ENCODE results near the gene AQP12B.

- no peak for TF ChIP-seq POLR2A (IDR thresholded peaks at IDR 0.05; ENCODE audit: low read depth, low read length)
- no peak for TF ChIP-seq POLR2AphosphoS5 (IDR thresholded peaks at IDR 0.05; ENCODE audit: low read depth, low read length)
- TF ChIP-seq SPI1 (IDR thresholded peaks at IDR 0.05; ENCODE audit: low read depth, low read length) = no peak
- TF ChIP-seq TAF1 (IDR thresholded peaks at IDR 0.05; ENCODE audit: low read depth, low read length) = no peak
Observed at GRCh38 chr2:240704651-240705050, 22.0 kb upstream of the AQP12B start.

Data from GM12891 (cell line).